EL (cell line): ENCODE data around the gene ACOD1.
"Not testable (repeated sequence)": the region's sequence is repeated elsewhere in the genome, so short reads cannot be mapped to it uniquely, and the experiment has no call there.

Source experiments
- DNase-seq: peaks from one replicate; pipeline ENCODE4 v3.0.0-alpha.2; 2016

The ACOD1 gene

DNA sequence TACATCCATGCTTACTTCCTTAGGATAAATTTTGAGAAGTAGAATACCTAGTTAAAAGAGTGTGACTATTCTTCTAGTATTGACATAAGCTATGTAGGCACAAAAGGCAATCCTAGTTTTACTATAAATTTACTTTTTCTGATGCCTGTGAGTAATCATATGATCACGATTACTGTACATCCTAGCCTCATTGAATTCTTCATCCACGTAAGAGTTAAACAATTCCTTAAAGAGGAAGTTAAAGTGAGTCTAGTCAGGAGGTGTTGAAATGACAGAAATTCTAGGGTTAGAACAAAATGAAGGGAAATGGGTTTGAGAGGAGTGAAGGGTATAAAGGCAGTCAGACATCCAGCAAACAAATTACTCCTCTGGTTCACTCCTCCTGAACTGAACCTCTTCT is at the start of gene ACOD1:
ACOD1 (plus strand) TSS at position 363 of the 400 bp plus-strand sequence. CDS start 48 bp downstream, outside the sequence.
- no peak for DNase-seq

GRCh38 chr13:76899066-76899465 is 49.2 kb upstream of the ACOD1 start:
- DNase-seq = not testable (repeated sequence)

DNA sequence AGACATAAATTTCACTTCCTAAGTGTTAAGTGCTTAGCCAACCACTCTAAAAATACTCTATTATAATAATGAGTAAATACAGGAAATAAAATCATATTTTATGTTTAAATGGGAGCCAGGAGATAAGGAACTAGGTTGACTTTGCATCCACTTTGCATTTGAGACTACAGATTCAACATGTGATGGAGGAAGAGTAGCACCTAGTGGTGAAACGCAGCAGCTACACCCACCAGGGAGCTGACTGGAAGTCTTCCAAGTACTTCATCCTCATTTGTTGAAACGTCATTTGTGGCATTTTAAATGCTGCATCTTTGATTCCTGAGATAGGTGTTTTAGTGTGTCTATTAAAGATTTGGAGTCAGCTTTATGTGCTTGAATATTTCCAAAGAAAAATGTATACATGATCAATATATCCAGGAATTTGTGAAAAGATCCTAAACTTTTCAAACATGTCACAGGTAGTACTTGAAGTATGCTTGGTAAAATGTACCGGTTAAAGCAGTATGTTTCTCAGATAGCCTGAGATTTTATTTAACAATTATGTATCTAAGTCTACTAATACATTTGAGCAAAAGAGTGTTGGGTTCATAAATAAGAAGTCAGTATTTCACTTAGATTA is 44.7 kb upstream of the ACOD1 start:
- peak; percentile 61 for DNase-seq

DNA sequence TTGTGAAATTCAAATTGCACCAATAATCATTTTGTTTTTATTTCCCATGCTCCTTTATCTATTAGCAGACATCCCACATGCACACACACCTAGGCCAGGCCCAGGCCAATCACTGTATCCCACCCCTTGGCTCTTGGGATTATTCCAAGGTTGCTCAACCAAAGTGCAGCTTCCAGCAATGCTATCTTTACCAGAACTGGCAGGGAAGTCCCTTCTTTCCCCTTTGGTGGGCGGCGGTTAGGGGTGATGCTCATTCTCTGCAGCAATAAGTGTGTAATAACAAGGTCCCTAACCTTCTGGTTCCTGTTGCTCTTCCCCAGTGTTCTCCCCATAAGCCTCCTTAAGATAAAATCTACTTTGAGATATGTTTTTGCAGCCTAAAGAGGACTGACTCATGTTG is 43.8 kb upstream of the ACOD1 start:
- no peak for DNase-seq

DNA sequence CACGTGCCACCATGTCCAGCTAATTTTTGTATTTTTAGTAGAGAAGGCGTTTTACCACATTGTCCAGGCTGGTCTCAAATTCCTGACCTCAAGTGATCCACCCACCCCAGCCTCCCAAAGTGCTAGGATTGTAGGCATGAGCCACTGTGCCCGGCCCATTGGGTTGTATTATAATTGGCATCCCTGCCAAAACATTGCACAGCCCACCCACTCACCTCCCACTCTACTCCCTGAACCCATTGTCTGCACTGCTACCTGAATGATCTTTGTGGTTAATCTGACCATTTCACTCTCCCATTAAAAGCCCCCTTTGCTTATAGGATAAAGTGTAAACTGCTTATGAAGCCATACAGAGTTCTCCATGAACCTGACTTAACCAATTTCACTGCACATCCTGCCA is 35.8 kb upstream of the ACOD1 start:
- no peak for DNase-seq

DNA sequence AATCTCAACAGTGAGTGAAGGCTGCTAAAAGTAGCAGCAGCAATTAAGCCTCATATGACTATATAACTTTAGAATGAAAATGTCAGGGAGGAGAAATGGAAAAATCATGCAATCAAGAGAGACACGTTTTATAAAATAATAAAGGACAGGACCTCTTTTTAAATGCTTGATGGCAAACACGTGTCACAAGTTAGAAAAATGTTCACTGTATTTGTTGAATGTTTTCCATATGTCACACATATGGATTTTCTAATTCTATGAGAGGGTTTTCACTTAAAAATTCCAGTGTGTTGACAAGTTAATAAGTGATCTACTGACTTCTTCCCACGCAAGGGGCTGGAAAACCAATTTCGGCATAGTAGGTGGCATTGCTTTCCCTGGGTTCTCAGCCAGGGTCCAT is 34.4 kb upstream of the ACOD1 start:
- DNase-seq = no peak

DNA sequence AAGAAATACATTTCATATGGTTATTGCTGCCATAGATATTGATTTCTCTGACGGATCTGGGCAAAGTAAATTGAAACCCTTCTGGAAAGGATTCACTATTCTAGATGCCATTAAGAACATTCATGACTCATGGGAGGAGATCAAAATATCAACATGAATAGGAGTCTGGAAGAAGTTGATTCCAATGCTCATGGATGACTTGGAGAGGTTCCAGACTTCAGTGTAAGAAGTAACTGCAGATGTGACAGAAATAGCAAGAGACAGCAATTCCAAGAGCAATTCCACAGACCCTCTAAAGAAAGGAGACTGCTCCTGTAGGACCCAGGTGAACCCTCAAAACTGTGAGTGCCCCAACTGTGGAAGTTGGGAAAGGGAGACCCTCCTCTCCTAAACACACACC is 31.2 kb upstream of the ACOD1 start:
- DNase-seq = peak; percentile 7

DNA sequence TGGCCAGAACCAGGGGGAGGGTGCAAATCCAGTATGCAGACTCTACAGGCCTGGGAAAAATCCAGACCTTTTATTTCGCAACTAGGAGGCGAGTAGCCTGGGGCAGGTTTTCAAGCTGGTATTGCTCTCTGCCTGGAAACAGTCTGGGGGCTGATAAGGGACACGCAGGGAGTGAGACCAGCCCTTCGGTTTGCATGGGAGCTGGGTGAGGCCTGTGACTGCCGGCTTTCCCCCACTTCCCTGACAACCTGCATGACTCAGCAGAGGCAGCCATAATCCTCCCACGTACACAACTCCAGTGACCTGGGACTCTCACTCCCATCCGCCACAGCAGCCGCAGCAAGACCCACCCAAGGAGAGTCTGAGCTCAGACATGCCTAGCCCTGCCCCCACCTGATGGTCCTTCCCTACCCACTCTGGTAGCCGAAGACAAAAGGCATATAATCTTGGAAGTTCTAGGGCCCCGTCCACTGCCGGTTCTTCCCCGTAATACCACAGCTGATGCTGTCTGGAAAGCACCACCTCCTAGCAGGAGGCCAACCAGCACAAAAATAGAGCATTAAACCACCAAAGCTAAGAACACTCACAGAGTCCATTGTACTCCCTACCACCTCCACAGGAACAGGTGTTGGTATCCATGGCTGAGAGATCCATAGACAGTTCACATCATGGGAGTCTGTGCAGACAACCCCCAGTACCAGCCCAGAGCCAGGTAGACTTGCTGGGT is 30.4 kb upstream of the ACOD1 start:
- DNase-seq = peak; percentile 52

GRCh38 chr13:76921516-76921915 is 26.8 kb upstream of the ACOD1 start:
- peak; percentile 8 for DNase-seq

DNA sequence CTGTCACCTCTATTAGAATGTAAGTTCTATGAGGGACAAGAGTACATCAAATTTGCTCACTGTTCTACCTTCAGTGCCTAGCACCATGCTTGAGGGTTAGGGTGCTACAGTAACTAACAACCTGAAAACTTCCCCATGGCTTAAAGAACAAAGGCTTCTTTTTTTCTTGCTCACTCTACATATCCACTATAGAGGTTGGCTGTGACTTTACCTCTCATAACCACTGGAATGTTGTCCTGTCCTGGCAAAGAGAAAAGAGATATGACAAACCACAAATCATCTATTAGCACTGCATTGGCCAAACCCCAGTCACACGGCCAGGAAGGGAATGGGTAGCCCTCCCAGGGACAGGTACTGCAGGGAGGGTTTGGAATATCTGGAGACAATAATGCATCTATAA is 23.2 kb upstream of the ACOD1 start:
- no peak for DNase-seq

DNA sequence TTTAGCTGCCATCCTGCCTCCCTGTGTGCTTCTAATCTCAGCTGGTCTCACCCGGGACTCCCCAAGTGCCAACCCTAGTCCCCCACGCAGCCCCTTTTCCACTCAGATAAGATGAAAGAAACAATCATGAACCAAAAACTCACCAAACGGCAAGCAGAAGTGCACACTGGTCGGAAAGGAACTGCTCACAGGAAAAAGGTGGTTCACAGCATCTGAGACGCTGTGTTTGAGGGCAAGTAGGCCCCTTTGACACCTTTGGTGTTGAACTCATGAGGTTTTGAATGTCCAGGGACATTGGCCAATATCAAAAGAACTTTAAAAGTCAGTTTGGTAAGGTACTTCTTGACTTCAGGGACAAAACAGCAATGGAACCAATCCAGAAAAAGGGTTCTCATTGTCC is 20.4 kb upstream of the ACOD1 start:
- DNase-seq = no peak

DNA sequence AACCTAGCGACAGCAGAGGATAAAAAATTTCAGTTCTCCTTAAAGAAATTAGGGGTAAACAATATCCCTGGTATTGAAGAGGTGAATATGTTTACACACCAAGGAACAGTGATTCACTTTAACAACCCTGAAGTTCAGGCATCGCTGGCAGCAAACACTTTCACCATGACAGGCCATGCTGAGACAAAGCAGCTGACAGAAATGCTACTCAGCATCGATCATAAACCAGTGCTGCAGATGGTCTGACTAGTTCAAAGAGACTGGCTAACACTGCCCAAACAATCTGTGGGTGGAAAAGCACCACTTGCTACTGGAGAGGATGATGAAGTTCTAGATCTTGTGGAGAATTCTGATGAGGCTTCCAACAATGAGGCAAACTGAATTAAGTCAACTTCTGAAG is 19.9 kb upstream of the ACOD1 start:
- DNase-seq = no peak

DNA sequence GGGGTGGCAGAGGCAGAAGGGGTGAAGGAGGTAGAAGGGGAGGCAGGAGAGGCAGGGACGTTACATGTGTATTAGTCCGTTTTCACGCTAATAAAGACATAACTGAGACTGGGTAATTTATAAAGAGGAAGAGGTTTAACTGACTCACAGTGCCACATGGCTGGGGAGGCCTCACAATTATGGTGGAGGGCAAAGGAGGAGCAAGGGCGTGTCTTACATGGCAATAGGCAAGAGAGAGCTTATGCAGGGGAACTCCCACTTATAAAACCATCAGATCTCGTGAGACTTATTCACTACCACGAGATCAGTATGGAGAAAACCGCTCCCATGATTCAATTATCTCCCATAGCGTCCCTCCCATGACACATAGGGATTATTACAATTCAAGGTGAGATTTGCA is 19.0 kb upstream of the ACOD1 start:
- no peak for DNase-seq

DNA sequence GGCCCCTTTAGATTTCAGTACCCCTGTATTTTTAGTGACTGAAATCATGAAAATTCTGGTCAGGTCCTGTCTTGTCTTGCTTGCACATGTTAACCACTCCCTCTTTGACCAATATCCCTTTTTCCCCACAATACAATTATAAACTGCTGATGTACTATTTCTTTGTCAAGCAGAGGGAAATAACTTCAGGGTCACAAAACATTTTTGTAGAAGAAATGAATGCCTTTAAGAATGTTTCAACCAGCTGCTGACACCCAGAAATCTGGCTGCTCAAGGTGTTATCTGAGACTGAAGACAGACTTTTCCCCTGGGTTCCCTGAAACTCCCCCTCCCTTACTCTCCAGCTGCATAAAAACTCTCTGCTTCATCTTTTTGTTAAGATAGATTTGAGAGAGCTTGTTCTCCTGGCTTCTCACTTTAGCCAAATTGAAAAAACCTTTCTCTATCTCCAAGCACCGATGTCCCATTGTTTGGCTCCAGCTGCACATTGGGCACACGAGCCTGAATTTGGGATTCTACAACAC is 18.4 kb upstream of the ACOD1 start:
- DNase-seq = no peak

DNA sequence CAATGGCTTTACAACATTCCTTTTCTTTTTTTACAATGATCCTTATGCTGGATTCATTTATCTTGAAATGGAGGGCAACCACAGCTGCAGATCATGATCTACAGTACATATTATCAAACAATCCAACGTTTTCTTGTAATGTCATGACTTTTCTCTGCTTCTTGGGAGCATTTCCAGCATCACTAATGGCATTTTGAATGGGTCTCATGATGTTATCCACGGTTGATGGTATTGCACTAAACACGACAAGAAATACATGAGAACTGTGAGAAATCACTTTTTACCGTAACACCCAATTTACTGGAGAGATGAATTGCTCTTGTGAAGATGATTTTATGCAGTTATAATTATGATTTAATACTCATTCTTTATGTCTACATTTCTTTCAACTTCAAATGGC is 16.2 kb upstream of the ACOD1 start:
- DNase-seq = no peak

GRCh38 chr13:76934671-76935070 is 13.6 kb upstream of the ACOD1 start:
- DNase-seq = no peak

- peak; percentile 27 for DNase-seq
Observed at GRCh38 chr13:76936763-76937162, 11.5 kb upstream of the ACOD1 start.

DNA sequence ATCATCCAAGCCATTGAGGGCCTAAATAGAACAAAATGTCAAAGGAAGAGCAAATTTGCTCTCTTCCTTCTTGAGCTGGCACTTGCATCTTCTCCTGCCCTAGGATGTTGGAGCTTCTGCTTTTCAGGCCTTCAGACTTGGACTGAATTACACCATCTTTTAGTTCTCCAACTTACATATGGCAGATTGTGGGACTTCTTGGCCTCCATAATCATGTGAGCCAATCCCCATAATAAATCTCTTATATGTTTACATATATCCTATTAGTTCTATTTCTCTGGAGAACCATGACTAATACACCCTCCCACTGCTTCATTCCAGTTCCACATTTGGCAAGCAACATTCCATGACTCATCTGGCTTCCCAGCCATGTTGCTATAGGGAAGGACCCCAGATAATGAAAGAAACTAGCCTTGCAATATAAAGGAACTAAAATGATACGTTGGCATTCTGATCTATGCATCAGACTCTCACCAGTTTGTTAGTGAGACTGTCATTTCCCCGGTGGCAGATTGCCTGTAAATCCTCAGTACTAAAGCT is 11.0 kb upstream of the ACOD1 start:
- DNase-seq = peak; percentile 95

DNA sequence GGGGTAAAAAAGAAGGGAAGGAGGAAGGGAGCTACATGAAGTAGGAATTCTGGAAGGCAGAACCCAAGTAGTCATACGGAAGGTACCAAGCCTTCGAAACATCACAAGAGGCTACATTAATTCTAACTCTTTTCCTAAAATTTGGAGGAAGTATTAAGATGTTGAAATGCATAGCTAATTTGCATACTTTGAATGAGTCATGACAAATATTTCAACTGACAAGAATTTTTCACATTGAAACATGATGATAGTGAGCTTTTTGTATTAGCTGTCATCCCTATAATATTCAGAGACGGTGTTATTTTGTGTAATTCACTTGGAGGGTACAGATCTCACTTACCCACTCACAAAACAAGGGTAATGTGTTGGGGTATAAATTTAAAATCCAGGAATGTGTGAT is 9.1 kb upstream of the ACOD1 start:
- peak; percentile 58 for DNase-seq

DNA sequence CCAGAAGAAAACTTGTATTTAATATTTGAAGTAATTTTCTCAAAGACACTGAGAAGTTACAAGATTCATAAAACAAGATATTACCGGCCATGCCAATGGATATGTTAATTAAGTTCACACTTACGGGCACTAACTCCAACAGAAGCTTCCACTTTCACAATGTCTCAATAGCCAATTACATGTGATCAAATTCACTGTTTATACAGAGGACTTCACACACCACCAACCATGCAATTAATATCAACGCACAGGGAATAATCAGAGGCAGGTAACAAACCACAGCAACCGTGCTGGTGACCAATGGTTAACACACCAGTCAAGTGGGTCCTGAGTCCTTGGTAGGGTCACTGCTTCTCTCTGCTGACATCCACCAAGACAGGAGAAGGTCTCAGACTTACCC is 5.9 kb upstream of the ACOD1 start:
- DNase-seq = no peak

- no peak for DNase-seq
Observed at GRCh38 chr13:76943646-76944045, 4.7 kb upstream of the ACOD1 start.

- peak; percentile 68 for DNase-seq
Observed at GRCh38 chr13:76944456-76944855, 3.9 kb upstream of the ACOD1 start.

- no peak for DNase-seq
Observed at GRCh38 chr13:76950101-76950500, 1.8 kb downstream of the ACOD1 start.

- no peak for DNase-seq
Observed at GRCh38 chr13:76953968-76954367, 5.7 kb downstream of the ACOD1 start.
